ENCODE data around the gene RELT.

RELT gene

GRCh38 chr11:73361953-73362776, 14.0 kb upstream of the RELT start:
- Histone ChIP-seq H3K4me3 (ENCODE audit: low read depth, low read length) (no peak overlapping the region), H3K27ac (ENCODE audit: low read depth, low read length) (no peak overlapping the region), H3K27me3 (ENCODE audit: insufficient read depth, low read length) (no peaks in the 10 kb centered on the region), H3K79me2 (ENCODE audit: control insufficient read depth, insufficient read depth, low read length, unreplicated experiment) (no peaks in the 10 kb centered on the region), H3K4me1 (ENCODE audit: control insufficient read depth, insufficient read depth, low read length, unreplicated experiment) (peaks cover 15% of the 10 kb centered on the region), H3K36me3 (ENCODE audit: insufficient read depth, low read length) (peaks cover 26% of the 10 kb centered on the region), H2AFZ (ENCODE audit: low read length, unreplicated experiment) (no peak overlapping the region)

- no peaks in the 10 kb centered on the region for H3K27me3 ChIP-seq (ENCODE audit: insufficient read depth, low read length)
- H3K4me1 ChIP-seq (ENCODE audit: control insufficient read depth, insufficient read depth, low read length, unreplicated experiment): peaks cover 15% of the 10 kb centered on the region
- peaks cover 26% of the 10 kb centered on the region for H3K36me3 ChIP-seq (ENCODE audit: insufficient read depth, low read length)
- no peaks in the 10 kb centered on the region for H3K79me2 ChIP-seq (ENCODE audit: control insufficient read depth, insufficient read depth, low read length, unreplicated experiment)
- no peak overlapping the region for H3K27ac ChIP-seq (ENCODE audit: low read depth, low read length)
- no peak overlapping the region for H3K4me3 ChIP-seq (ENCODE audit: low read depth, low read length)
- H2AFZ ChIP-seq (ENCODE audit: low read length, unreplicated experiment): no peak overlapping the region
Measured at GRCh38 chr11:73363147-73363546, 13.1 kb upstream of the RELT start.

- H2AFZ ChIP-seq (ENCODE audit: low read length, unreplicated experiment): no peak overlapping the region
Measured at GRCh38 chr11:73365352-73366264, 10.6 kb upstream of the RELT start.

GRCh38 chr11:73366265-73366610, 10.0 kb upstream of the RELT start:
- Histone ChIP-seq H3K27ac (ENCODE audit: low read depth, low read length) (no peak overlapping the region), H3K79me2 (ENCODE audit: control insufficient read depth, insufficient read depth, low read length, unreplicated experiment) (no peaks in the 10 kb centered on the region), H3K4me1 (ENCODE audit: control insufficient read depth, insufficient read depth, low read length, unreplicated experiment) (no peaks in the 10 kb centered on the region), H3K36me3 (ENCODE audit: insufficient read depth, low read length) (peaks cover 15% of the 10 kb centered on the region; the same call in 1 of the 2 replicates), H3K4me3 (ENCODE audit: low read depth, low read length) (no peak overlapping the region), H2AFZ (ENCODE audit: low read length, unreplicated experiment) (no peak overlapping the region), H3K27me3 (ENCODE audit: insufficient read depth, low read length) (no peaks in the 10 kb centered on the region)

More at GRCh38 chr11:73365352-73366264, 10.6 kb upstream of the RELT start:
- Histone ChIP-seq H3K27me3 (ENCODE audit: insufficient read depth, low read length) (no peaks in the 10 kb centered on the region), H3K4me3 (ENCODE audit: low read depth, low read length) (no peak overlapping the region), H3K36me3 (ENCODE audit: insufficient read depth, low read length) (peaks cover 20% of the 10 kb centered on the region), H3K4me1 (ENCODE audit: control insufficient read depth, insufficient read depth, low read length, unreplicated experiment) (no peaks in the 10 kb centered on the region), H3K27ac (ENCODE audit: low read depth, low read length) (no peak overlapping the region), H3K79me2 (ENCODE audit: control insufficient read depth, insufficient read depth, low read length, unreplicated experiment) (no peaks in the 10 kb centered on the region)

- Histone ChIP-seq H3K4me1 (ENCODE audit: control insufficient read depth, insufficient read depth, low read length, unreplicated experiment) (no peaks in the 10 kb centered on the region), H3K36me3 (ENCODE audit: insufficient read depth, low read length) (peaks cover 12% of the 10 kb centered on the region; the same call in 1 of the 2 replicates), H3K27ac (ENCODE audit: low read depth, low read length) (no peak overlapping the region)
Measured at GRCh38 chr11:73366953-73367352, 9.2 kb upstream of the RELT start.

GRCh38 chr11:73367482-73368024, 8.6 kb upstream of the RELT start:
- Histone ChIP-seq H3K27me3 (ENCODE audit: insufficient read depth, low read length) (no peaks in the 10 kb centered on the region), H3K4me3 (ENCODE audit: low read depth, low read length) (no peak overlapping the region), H3K36me3 (ENCODE audit: insufficient read depth, low read length) (peaks cover 8% of the 10 kb centered on the region; the same call in 1 of the 2 replicates), H2AFZ (ENCODE audit: low read length, unreplicated experiment) (no peak overlapping the region), H3K79me2 (ENCODE audit: control insufficient read depth, insufficient read depth, low read length, unreplicated experiment) (no peaks in the 10 kb centered on the region), H3K4me1 (ENCODE audit: control insufficient read depth, insufficient read depth, low read length, unreplicated experiment) (no peaks in the 10 kb centered on the region), H3K27ac (ENCODE audit: low read depth, low read length) (no peak overlapping the region)

More at GRCh38 chr11:73366953-73367352, 9.2 kb upstream of the RELT start:
- Histone ChIP-seq H3K4me3 (ENCODE audit: low read depth, low read length) (no peak overlapping the region), H2AFZ (ENCODE audit: low read length, unreplicated experiment) (no peak overlapping the region), H3K79me2 (ENCODE audit: control insufficient read depth, insufficient read depth, low read length, unreplicated experiment) (no peaks in the 10 kb centered on the region), H3K27me3 (ENCODE audit: insufficient read depth, low read length) (no peaks in the 10 kb centered on the region)

- Histone ChIP-seq H3K4me1 (ENCODE audit: control insufficient read depth, insufficient read depth, low read length, unreplicated experiment) (peaks cover 2% of the 10 kb centered on the region), H3K4me3 (ENCODE audit: low read depth, low read length) (no peak overlapping the region), H3K27ac (ENCODE audit: low read depth, low read length) (no peak overlapping the region), H3K36me3 (ENCODE audit: insufficient read depth, low read length) (no peaks in the 10 kb centered on the region), H2AFZ (ENCODE audit: low read length, unreplicated experiment) (no peak overlapping the region), H3K79me2 (ENCODE audit: control insufficient read depth, insufficient read depth, low read length, unreplicated experiment) (peaks cover 11% of the 10 kb centered on the region), H3K27me3 (ENCODE audit: insufficient read depth, low read length) (no peaks in the 10 kb centered on the region)
Measured at GRCh38 chr11:73372375-73372993, 3.7 kb upstream of the RELT start.

GRCh38 chr11:73374151-73374550, 2.0 kb upstream of the RELT start:
- Histone ChIP-seq H3K27ac (ENCODE audit: low read depth, low read length) (no peak overlapping the region), H2AFZ (ENCODE audit: low read length, unreplicated experiment) (no peak overlapping the region), H3K36me3 (ENCODE audit: insufficient read depth, low read length) (no peaks in the 10 kb centered on the region), H3K79me2 (ENCODE audit: control insufficient read depth, insufficient read depth, low read length, unreplicated experiment) (peaks cover 28% of the 10 kb centered on the region), H3K4me3 (ENCODE audit: low read depth, low read length) (no peak overlapping the region), H3K27me3 (ENCODE audit: insufficient read depth, low read length) (no peaks in the 10 kb centered on the region), H3K4me1 (ENCODE audit: control insufficient read depth, insufficient read depth, low read length, unreplicated experiment) (peaks cover 10% of the 10 kb centered on the region)

- Histone ChIP-seq H3K79me2 (ENCODE audit: control insufficient read depth, insufficient read depth, low read length, unreplicated experiment) (peaks cover 44% of the 10 kb centered on the region), H3K27me3 (ENCODE audit: insufficient read depth, low read length) (no peaks in the 10 kb centered on the region), H3K4me1 (ENCODE audit: control insufficient read depth, insufficient read depth, low read length, unreplicated experiment) (peaks cover 10% of the 10 kb centered on the region), H2AFZ (ENCODE audit: low read length, unreplicated experiment) (peak overlapping the region; percentile 7), H3K27ac (ENCODE audit: low read depth, low read length) (no peak overlapping the region), H3K36me3 (ENCODE audit: insufficient read depth, low read length) (no peaks in the 10 kb centered on the region), H3K4me3 (ENCODE audit: low read depth, low read length) (no peak overlapping the region)
Measured at GRCh38 chr11:73375830-73376159, 404 bp upstream of the RELT start.

GRCh38 chr11:73376803-73377629, 817 bp downstream of the RELT start:
- Histone ChIP-seq H3K27ac (ENCODE audit: low read depth, low read length) (peak overlapping the region; percentile 79), H3K4me1 (ENCODE audit: control insufficient read depth, insufficient read depth, low read length, unreplicated experiment) (peaks cover 10% of the 10 kb centered on the region), H2AFZ (ENCODE audit: low read length, unreplicated experiment) (peak overlapping the region; percentile 5), H3K79me2 (ENCODE audit: control insufficient read depth, insufficient read depth, low read length, unreplicated experiment) (peaks cover 56% of the 10 kb centered on the region), H3K36me3 (ENCODE audit: insufficient read depth, low read length) (no peaks in the 10 kb centered on the region), H3K4me3 (ENCODE audit: low read depth, low read length) (peak overlapping the region; percentile 97), H3K27me3 (ENCODE audit: insufficient read depth, low read length) (no peaks in the 10 kb centered on the region)

All from ACC112 (cell line).